SK-N-SH (cell line): ENCODE results near the gene WDR90. TPM values are rescaled to one million over a fixed set of nuclear protein-coding genes. Genes with fewer than 3 reads are reported as not detected.

ENCODE experiments used
- CTCF ChIA-PET: fragments of 300-600, 350-600 bp; formaldehyde crosslinking; extraction: SDS; loops from one replicate; lab custom pipeline; 2021; lab: Yijun Ruan, JAX
- POLR2A ChIA-PET: fragments of 350-600 bp; sonication (Branson Sonifier 250); formaldehyde crosslinking; extraction: SDS; loops from one replicate; lab custom pipeline; 2020; ENCODE audit warnings: antibody characterized with exemption, inconsistent platforms; lab: Yijun Ruan, JAX
- DNase-seq: peaks from one replicate; pipeline ENCODE4 v3.0.0; 2012
- H2AFZ ChIP-seq: fragments of 200-600 bp; sonication (generic); 2 replicates; pipeline ENCODE4 v1.8.1; 2016; ENCODE audit warnings: antibody characterized with exemption, mild to moderate bottlenecking, low read depth
- H3F3A ChIP-seq: fragments of 200-600 bp; sonication (generic); replicated peaks from 2 replicates; pipeline ENCODE3; 2016; ENCODE audit warnings: antibody characterized with exemption, mild to moderate bottlenecking; ENCODE audit not compliant: insufficient read depth
- H3K27ac ChIP-seq, 2 experiments: fragments of 200-500 bp in 1 of 2; fragments of 200-600 bp in 1 of 2; sonication (Bioruptor generic) in 1 of 2; sonication (generic), shearing (Covaris generic) in 1 of 2; 2 replicates each; pipeline versions ENCODE4 v1.5.1 to v1.6.1; 2014 to 2016; ENCODE audit warnings: low read depth in 2 of 2, inconsistent platforms in 1 of 2, low read length in 1 of 2, mild to moderate bottlenecking in 1 of 2, mixed read lengths in 1 of 2
- H3K27me3 ChIP-seq: fragments of 200-600 bp; sonication (generic), shearing (Covaris generic); 2 replicates; pipeline ENCODE4 v1.6.1; 2016; ENCODE audit warnings: mixed run types; ENCODE audit not compliant: insufficient read depth
- H3K36me3 ChIP-seq, 2 experiments: fragments of 200-500 bp in 1 of 2; fragments of 200-600 bp in 1 of 2; sonication (Bioruptor generic) in 1 of 2; sonication (generic) in 1 of 2; replicated peaks in 1 of 2; 2 replicates each; pipeline versions ENCODE3 to v1.5.1; 2014 to 2016; ENCODE audit warnings: low read length in 1 of 2, mild to moderate bottlenecking in 1 of 2; ENCODE audit not compliant: insufficient read depth in 2 of 2, control insufficient read depth in 1 of 2
- H3K4me1 ChIP-seq, 2 experiments: fragments of 200-500 bp in 1 of 2; fragments of 200-600 bp in 1 of 2; sonication (Bioruptor generic) in 1 of 2; sonication (generic), shearing (Covaris generic) in 1 of 2; 2 replicates each; pipeline versions ENCODE4 v1.5.1 to v1.6.1; 2014 to 2016; ENCODE audit warnings: low read depth in 1 of 2, low read length in 1 of 2, mixed run types in 1 of 2; ENCODE audit not compliant: insufficient read depth in 2 of 2, control insufficient read depth in 1 of 2
- H3K4me2 ChIP-seq: fragments of 200-600 bp; sonication (generic), shearing (Covaris generic); 2 replicates; pipeline ENCODE4 v1.6.1; 2017; ENCODE audit warnings: mixed run types
- H3K4me3 ChIP-seq, 2 experiments: fragments of 200-500 bp in 1 of 2; fragments of 200-600 bp in 1 of 2; sonication (Bioruptor generic) in 1 of 2; sonication (generic), shearing (Covaris generic) in 1 of 2; 2 replicates each; pipeline versions ENCODE4 v1.5.1 to v1.8.1; 2014 to 2016; ENCODE audit warnings: low read depth in 2 of 2, inconsistent platforms in 1 of 2, low read length in 1 of 2, mild to moderate bottlenecking in 1 of 2, mixed read lengths in 1 of 2, moderate library complexity in 1 of 2
- H3K79me2 ChIP-seq: fragments of 200-600 bp; sonication (generic); 2 replicates; pipeline ENCODE4 v1.8.1; 2017; ENCODE audit warnings: mild to moderate bottlenecking; ENCODE audit not compliant: insufficient read depth
- H3K9ac ChIP-seq: fragments of 200-600 bp; sonication (generic); 2 replicates; pipeline ENCODE4 v1.6.1; 2017; ENCODE audit warnings: mixed run types
- H3K9me2 ChIP-seq: fragments of 200-600 bp; sonication (generic); 2 replicates; pipeline ENCODE4 v1.6.1; 2017; ENCODE audit warnings: mixed run types
- H3K9me3 ChIP-seq: fragments of 200-600 bp; sonication (generic); 2 replicates; pipeline ENCODE4 v1.6.1; 2017; ENCODE audit warnings: mixed run types, mild to moderate bottlenecking, moderate library complexity
- H4K20me1 ChIP-seq: fragments of 200-600 bp; sonication (generic); 2 replicates; pipeline ENCODE4 v1.6.1; 2017; ENCODE audit warnings: mild to moderate bottlenecking, mixed run types; ENCODE audit not compliant: insufficient read depth
- ELF1 ChIP-seq: IDR thresholded peaks from 2 replicates; pipeline ENCODE4 v1.4.0; 2012
- EZH2phosphoT487 ChIP-seq: fragments of 200-600 bp; sonication (generic); IDR thresholded peaks from 2 replicates; pipeline ENCODE4 v1.6.1; 2017; ENCODE audit warnings: low read depth, mixed run types, mild to moderate bottlenecking, antibody characterized with exemption, moderate library complexity, borderline replicate concordance
- FOXM1 ChIP-seq: IDR thresholded peaks from 2 replicates; pipeline ENCODE4 v1.4.0; 2012; ENCODE audit warnings: low read depth, mild to moderate bottlenecking
- GATA2 ChIP-seq: sonication (generic); formaldehyde crosslinking; IDR thresholded peaks from 2 replicates; pipeline ENCODE4 v1.5.0; 2020; ENCODE audit warnings: mild to moderate bottlenecking, missing genetic modification reagents
- MAX ChIP-seq: IDR thresholded peaks from 2 replicates; pipeline ENCODE4 v1.4.0; 2012; ENCODE audit warnings: low read depth
- NFIC ChIP-seq: IDR thresholded peaks from 2 replicates; pipeline ENCODE4 v1.4.0; 2012; ENCODE audit warnings: borderline replicate concordance
- PBX3 ChIP-seq: IDR thresholded peaks from 2 replicates; pipeline ENCODE4; 2012
- POLR2AphosphoS5 ChIP-seq: IDR thresholded peaks from 2 replicates; pipeline ENCODE4 v1.6.1; 2012; ENCODE audit warnings: low read depth, low read length
- RCOR1 ChIP-seq: fragments of 150-350 bp; IDR thresholded peaks from 2 replicates; pipeline ENCODE4 v1.6.1; 2017; ENCODE audit warnings: antibody characterized with exemption, low read length
- REST ChIP-seq: IDR thresholded peaks from 2 replicates; pipeline ENCODE4 v1.6.1; 2012; ENCODE audit warnings: mild to moderate bottlenecking, low read depth, low read length, moderate library complexity
- RFX5 ChIP-seq: IDR thresholded peaks from 2 replicates; pipeline ENCODE4 v1.6.1; 2012; ENCODE audit warnings: mild to moderate bottlenecking, improper control_type of control experiment, low read length
- RXRA ChIP-seq: IDR thresholded peaks from 2 replicates; pipeline ENCODE4 v1.4.0; 2012; ENCODE audit warnings: low read depth, mild to moderate bottlenecking, borderline replicate concordance
- SIN3A ChIP-seq: IDR thresholded peaks from 2 replicates; pipeline ENCODE4 v1.6.1; 2012; ENCODE audit warnings: low read depth, mild to moderate bottlenecking, low read length, moderate library complexity, borderline replicate concordance
- TAF1 ChIP-seq: IDR thresholded peaks from 2 replicates; pipeline ENCODE4 v1.6.1; 2012; ENCODE audit warnings: low read depth, mild to moderate bottlenecking, low read length, moderate library complexity, borderline replicate concordance
- USF1 ChIP-seq: IDR thresholded peaks from 2 replicates; pipeline ENCODE4 v1.4.0; 2012; ENCODE audit warnings: low read depth, borderline replicate concordance
- WGBS: methylation state at CpG from one replicate; pipeline ENCODE4 v1.1.6; 2017; ENCODE audit warnings: low lambda C conversion rate; 5-methylcytosine and 5-hydroxymethylcytosine counted together
- polyA plus RNA-seq, 3 experiments: library from polyadenylated mRNA; depleted of rRNA; stranded (reverse); fragments of >200 nt; gene quantifications; 2 replicates each; pipeline ENCODE4 v1.2.3, GENCODE V29; 2012

The WDR90 gene
- polyA plus RNA-seq, 1 of the 3 experiments (the other 2 are of a cell fraction), result 32.0 TPM

GRCh38 chr16:662095-662494, 12.9 kb downstream of the WDR90 start (continued):
- no peak for TF ChIP-seq REST

GRCh38 chr16:662597-662996, 13.4 kb downstream of the WDR90 start:
- H3K27me3 ChIP-seq, result no peaks in the 10 kb centered on the region
- DNase-seq, result no peak
- no peaks in the 10 kb centered on the region for H3F3A ChIP-seq
- no peaks in the 10 kb centered on the region for H3K79me2 ChIP-seq
- H3K9me3 ChIP-seq, result no peaks in the 10 kb centered on the region
- peak overlapping the region in 1 of 2 experiments; percentile 79; a peak in 1 of 4 replicates for H3K27ac ChIP-seq
- TF ChIP-seq RCOR1, result no peak
- TF ChIP-seq ELF1, result no peak
- no peak for TF ChIP-seq RFX5
- TF ChIP-seq RXRA, result no peak
- TF ChIP-seq NFIC, result no peak
- no peak for TF ChIP-seq EZH2phosphoT487
- no peak for TF ChIP-seq MAX
- no peak for TF ChIP-seq GATA2 (CRISPR knock-in tag)
- TF ChIP-seq POLR2AphosphoS5, result no peak
- no peak for TF ChIP-seq TAF1
- no peak for TF ChIP-seq PBX3
- TF ChIP-seq USF1, result no peak
- no peak for TF ChIP-seq REST
- no peak for TF ChIP-seq SIN3A
- no peak for TF ChIP-seq FOXM1
- H4K20me1 ChIP-seq, result no peaks in the 10 kb centered on the region
- H3K4me2 ChIP-seq, result no peak overlapping the region
- no peak overlapping the region for H3K4me3 ChIP-seq
- POLR2A ChIA-PET, result interaction anchor here (1.3 kb wide), 1 partner anchor 15 kb away, joined by 5 read pairs; no protein-coding TSS in a partner anchor
- peaks cover 0 to 34% of the 10 kb centered on the region in 2 experiments for H3K36me3 ChIP-seq
- CTCF ChIA-PET, result interaction anchor here (2.7 to 6.7 kb wide), 2 partner anchors 13 to 19 kb away, joined by 11 to 92 read pairs; partner anchors contain the start of gene WDR90
- H2AFZ ChIP-seq, result no peak overlapping the region
- 96% methylated on average over 17 of the region's 21 CpGs for WGBS
- no peaks in the 10 kb centered on the region for H3K9me2 ChIP-seq
- H3K4me1 ChIP-seq, result peaks cover 3 to 40% of the 10 kb centered on the region in 2 experiments; a peak in 3 of 4 replicates
- no peak overlapping the region for H3K9ac ChIP-seq
